Dendritic cell treated with granulocyte-macrophage colony-stimulating factor and Interleukin-4, amounts not matched to agents 40 ng/mL and 50 ng/mL, for 4 days (primary cell): ENCODE measurements around the gene PWP2.
"Not testable (repeated sequence)": the region's sequence is repeated elsewhere in the genome, so short reads cannot be mapped to it uniquely, and the experiment has no call there.

Experiments
- H3K27ac Mint-ChIP-seq: one replicate; pipeline ENCODE4 v1.8.0; 2022; ENCODE audit warnings: mild to moderate bottlenecking, mixed read lengths
- H3K27me3 Mint-ChIP-seq: one replicate; pipeline ENCODE4 v1.8.0; 2022; ENCODE audit warnings: mild to moderate bottlenecking, mixed read lengths
- H3K36me3 Mint-ChIP-seq: one replicate; pipeline ENCODE4 v1.8.0; 2022; ENCODE audit warnings: low read depth, mixed read lengths
- H3K4me1 Mint-ChIP-seq: one replicate; pipeline ENCODE4 v1.8.0; 2022; ENCODE audit warnings: low read depth, mixed read lengths
- H3K4me3 Mint-ChIP-seq: one replicate; pipeline ENCODE4 v1.8.0; 2022; ENCODE audit warnings: mild to moderate bottlenecking, moderate library complexity, mixed read lengths
- H3K9me3 Mint-ChIP-seq: one replicate; pipeline ENCODE4 v1.8.0; 2022; ENCODE audit warnings: mixed read lengths
- intact Hi-C: fragments of 100-400 bp; cut with micrococcal nuclease; formaldehyde crosslinking; loops from one replicate; pipeline ENCODE4 v1.15.0; 2022

The PWP2 gene

GRCh38 chr21:44087426-44088400 lies 19.5 kb upstream of the PWP2 start:
- Mint-ChIP-seq H3K9me3 (no peaks in the 10 kb centered on the region), H3K27me3 (no peaks in the 10 kb centered on the region), H3K36me3 (peaks cover 100% of the 10 kb centered on the region), H3K27ac (peak overlapping the region; percentile 65), H3K4me3 (no peak overlapping the region), H3K4me1 (peaks cover 40% of the 10 kb centered on the region)
- intact Hi-C loops: no loop called here

GRCh38 chr21:44088401-44088780 lies 18.8 kb upstream of the PWP2 start:
- H3K27me3 Mint-ChIP-seq: no peaks in the 10 kb centered on the region
- no peak overlapping the region for H3K27ac Mint-ChIP-seq
- H3K4me3 Mint-ChIP-seq: no peak overlapping the region
- H3K4me1 Mint-ChIP-seq: peaks cover 40% of the 10 kb centered on the region
- peaks cover 100% of the 10 kb centered on the region for H3K36me3 Mint-ChIP-seq
- H3K9me3 Mint-ChIP-seq: no peaks in the 10 kb centered on the region
- intact Hi-C loops: no loop called here

GRCh38 chr21:44089001-44089911 lies 17.9 kb upstream of the PWP2 start:
- Mint-ChIP-seq H3K27me3 (no peaks in the 10 kb centered on the region), H3K4me3 (no peak overlapping the region), H3K27ac (peak overlapping the region; percentile 37), H3K9me3 (no peaks in the 10 kb centered on the region), H3K36me3 (peaks cover 100% of the 10 kb centered on the region), H3K4me1 (peaks cover 40% of the 10 kb centered on the region)
- intact Hi-C loops: no loop called here

GRCh38 chr21:44090325-44090724 lies 16.9 kb upstream of the PWP2 start:
- Mint-ChIP-seq H3K27ac (no peak overlapping the region), H3K4me3 (no peak overlapping the region), H3K36me3 (peaks cover 99% of the 10 kb centered on the region)

GRCh38 chr21:44092211-44092610 lies 15.0 kb upstream of the PWP2 start:
- Mint-ChIP-seq H3K4me1 (peaks cover 27% of the 10 kb centered on the region), H3K4me3 (no peak overlapping the region), H3K36me3 (peaks cover 83% of the 10 kb centered on the region), H3K9me3 (no peaks in the 10 kb centered on the region), H3K27me3 (no peaks in the 10 kb centered on the region), H3K27ac (no peak overlapping the region)
- intact Hi-C loops: no loop called here

More at GRCh38 chr21:44090325-44090724, 16.9 kb upstream of the PWP2 start:
- Mint-ChIP-seq H3K27me3 (no peaks in the 10 kb centered on the region), H3K9me3 (no peaks in the 10 kb centered on the region), H3K4me1 (peaks cover 40% of the 10 kb centered on the region)
- intact Hi-C loops: no loop called here

GRCh38 chr21:44093761-44094160 lies 13.4 kb upstream of the PWP2 start:
- no peak overlapping the region for H3K4me3 Mint-ChIP-seq
- intact Hi-C loops: no loop called here
- peaks cover 68% of the 10 kb centered on the region for H3K36me3 Mint-ChIP-seq
- H3K27me3 Mint-ChIP-seq: no peaks in the 10 kb centered on the region
- no peaks in the 10 kb centered on the region for H3K9me3 Mint-ChIP-seq
- H3K4me1 Mint-ChIP-seq: peaks cover 12% of the 10 kb centered on the region
- H3K27ac Mint-ChIP-seq: no peak overlapping the region

GRCh38 chr21:44094832-44095231 lies 12.4 kb upstream of the PWP2 start:
- intact Hi-C loops: no loop called here
- Mint-ChIP-seq H3K27ac (no peak overlapping the region), H3K27me3 (no peaks in the 10 kb centered on the region), H3K9me3 (no peaks in the 10 kb centered on the region), H3K36me3 (peaks cover 57% of the 10 kb centered on the region), H3K4me1 (peaks cover 2% of the 10 kb centered on the region), H3K4me3 (no peak overlapping the region)

GRCh38 chr21:44098507-44098906 lies 8.7 kb upstream of the PWP2 start:
- H3K27ac Mint-ChIP-seq, intact Hi-C loops, H3K4me1 Mint-ChIP-seq, H3K9me3 Mint-ChIP-seq, H3K4me3 Mint-ChIP-seq, H3K27me3 Mint-ChIP-seq: not testable (repeated sequence)
- peaks cover 20% of the 10 kb centered on the region for H3K36me3 Mint-ChIP-seq

GRCh38 chr21:44098964-44099363 lies 8.2 kb upstream of the PWP2 start:
- H3K27me3 Mint-ChIP-seq, H3K4me3 Mint-ChIP-seq, H3K9me3 Mint-ChIP-seq, H3K4me1 Mint-ChIP-seq, intact Hi-C loops, H3K27ac Mint-ChIP-seq: not testable (repeated sequence)
- H3K36me3 Mint-ChIP-seq: peaks cover 16% of the 10 kb centered on the region

- H3K4me3 Mint-ChIP-seq, H3K36me3 Mint-ChIP-seq, H3K9me3 Mint-ChIP-seq, H3K4me1 Mint-ChIP-seq, H3K27me3 Mint-ChIP-seq, H3K27ac Mint-ChIP-seq, intact Hi-C loops: not testable (repeated sequence)
These were observed 390 bp downstream of the PWP2 start for GRCh38 chr21:44107589-44107988.

- H3K4me1 Mint-ChIP-seq, H3K9me3 Mint-ChIP-seq, H3K36me3 Mint-ChIP-seq, H3K27ac Mint-ChIP-seq, intact Hi-C loops, H3K27me3 Mint-ChIP-seq, H3K4me3 Mint-ChIP-seq: not testable (repeated sequence)
These were observed 6.6 kb downstream of the PWP2 start for GRCh38 chr21:44113702-44114371.

GRCh38 chr21:44122131-44122530 lies 14.9 kb downstream of the PWP2 start:
- H3K4me1 Mint-ChIP-seq, H3K27me3 Mint-ChIP-seq, H3K36me3 Mint-ChIP-seq, H3K27ac Mint-ChIP-seq, H3K9me3 Mint-ChIP-seq, intact Hi-C loops, H3K4me3 Mint-ChIP-seq: not testable (repeated sequence)

- H3K4me3 Mint-ChIP-seq, intact Hi-C loops, H3K4me1 Mint-ChIP-seq, H3K9me3 Mint-ChIP-seq, H3K27ac Mint-ChIP-seq, H3K36me3 Mint-ChIP-seq, H3K27me3 Mint-ChIP-seq: not testable (repeated sequence)
These were observed 20.6 kb downstream of the PWP2 start for GRCh38 chr21:44127827-44128226.

- H3K4me3 Mint-ChIP-seq, intact Hi-C loops, H3K36me3 Mint-ChIP-seq, H3K27ac Mint-ChIP-seq, H3K27me3 Mint-ChIP-seq, H3K4me1 Mint-ChIP-seq, H3K9me3 Mint-ChIP-seq: not testable (repeated sequence)
These were observed 26.5 kb downstream of the PWP2 start for GRCh38 chr21:44133715-44134057.
